Naive thymus-derived CD4-positive, alpha-beta T cell (primary cell): Measurements from ENCODE around the gene MARK3. TPM values are rescaled to one million over a fixed set of nuclear protein-coding genes. Genes with fewer than 3 reads are reported as not detected.

Experiments
- ATAC-seq: fragments of 150-1000 bp; cut with Tn5 transposase; 2 replicates; pipeline ENCODE4 v1.10.0; 2021; ENCODE audit warnings: mild to moderate bottlenecking, moderate library complexity
- CTCF ChIA-PET: fragments of 350-600 bp; sonication (Branson Sonifier 250); formaldehyde crosslinking; loops from one replicate; lab custom pipeline; 2021; ENCODE audit warnings: antibody characterized with exemption; lab: Charles Lee
- POLR2A ChIA-PET: fragments of 350-600 bp; sonication (Branson Sonifier 250); formaldehyde crosslinking; loops from one replicate; lab custom pipeline; 2021; ENCODE audit warnings: antibody characterized with exemption, inconsistent platforms; lab: Charles Lee
- DNase-seq, 9 donors: peaks; one replicate each; pipeline versions ENCODE4 v3.0.0 to v3.0.0-alpha.2; 2020 to 2022; ENCODE audit warnings: mixed read lengths in 1 of 9
- H3K27ac ChIP-seq: one replicate; pipeline ENCODE4 v1.7.0; 2013; ENCODE audit warnings: mild to moderate bottlenecking, low read depth, low read length, moderate library complexity
- H3K27me3 ChIP-seq, 2 donors: one replicate each; pipeline ENCODE4 v1.7.0; 2013; ENCODE audit warnings: low read length in 2 of 2, mild to moderate bottlenecking in 2 of 2, moderate library complexity in 2 of 2; ENCODE audit not compliant: control insufficient read depth in 2 of 2, insufficient read depth in 2 of 2
- H3K36me3 ChIP-seq, 3 experiments: 1 replicate in 2 of 3; 2 replicates in 1 of 3; pipeline ENCODE4 v1.7.0; 2013; ENCODE audit warnings: low read length in 3 of 3, mild to moderate bottlenecking in 3 of 3, moderate library complexity in 1 of 3; ENCODE audit not compliant: insufficient read depth in 3 of 3, control insufficient read depth in 2 of 3
- H3K4me1 ChIP-seq, 2 donors: one replicate each; pipeline ENCODE4 v1.7.0; 2013; ENCODE audit warnings: low read length in 2 of 2, mild to moderate bottlenecking in 2 of 2, moderate library complexity in 1 of 2; ENCODE audit not compliant: control insufficient read depth in 2 of 2, insufficient read depth in 2 of 2
- H3K4me3 ChIP-seq: 2 replicates; pipeline ENCODE4 v1.7.0; 2013; ENCODE audit warnings: mild to moderate bottlenecking, low read length
- H3K9me3 ChIP-seq, 3 experiments: 1 replicate in 2 of 3; 2 replicates in 1 of 3; pipeline ENCODE4 v1.7.0; 2013; ENCODE audit warnings: low read length in 3 of 3; ENCODE audit not compliant: control insufficient read depth in 2 of 3
- H3K27ac Mint-ChIP-seq, 9 donors: one replicate each; pipeline ENCODE4 v1.8.0; 2020 to 2022; ENCODE audit warnings: mixed read lengths in 9 of 9, mild to moderate bottlenecking in 8 of 9, moderate library complexity in 5 of 9, inconsistent platforms in 2 of 9
- H3K27me3 Mint-ChIP-seq, 5 donors: one replicate each; pipeline ENCODE4 v1.8.0; 2021 to 2022; ENCODE audit warnings: mixed read lengths in 5 of 5, mild to moderate bottlenecking in 1 of 5
- H3K36me3 Mint-ChIP-seq, 5 donors: one replicate each; pipeline ENCODE4 v1.8.0; 2020 to 2022; ENCODE audit warnings: mixed read lengths in 5 of 5, mild to moderate bottlenecking in 3 of 5, inconsistent platforms in 1 of 5
- H3K4me1 Mint-ChIP-seq, 7 donors: one replicate each; pipeline ENCODE4 v1.8.0; 2020 to 2022; ENCODE audit warnings: mixed read lengths in 7 of 7, mild to moderate bottlenecking in 3 of 7, inconsistent platforms in 1 of 7
- H3K4me3 Mint-ChIP-seq, 10 donors: one replicate each; pipeline ENCODE4 v1.8.0; 2020 to 2022; ENCODE audit warnings: mild to moderate bottlenecking in 10 of 10, mixed read lengths in 10 of 10, moderate library complexity in 6 of 10, inconsistent platforms in 2 of 10
- H3K9me3 Mint-ChIP-seq, 11 donors: one replicate each; pipeline ENCODE4 v1.8.0; 2020 to 2022; ENCODE audit warnings: mixed read lengths in 11 of 11, mild to moderate bottlenecking in 4 of 11, inconsistent platforms in 1 of 11, moderate library complexity in 1 of 11
- intact Hi-C, 2 donors: fragments of 100-400 bp; cut with micrococcal nuclease; formaldehyde crosslinking; loops; one replicate each; pipeline ENCODE4 v1.15.1; 2023
- polyA plus RNA-seq, 2 donors: library from polyadenylated mRNA; unstranded; fragments of 300-500 nt; fragmentation: Illumina TruSeq; gene quantifications; one replicate each; pipeline ENCODE4 v1.2.3, GENCODE V29; 2021
- total RNA-seq, 6 experiments: library from RNA in 5 of 6; stranded (reverse) in 5 of 6; gene quantifications; 1 replicate in 5 of 6; 2 replicates in 1 of 6; pipeline ENCODE4 v1.2.3 and lab custom pipeline; 2021 to 2026

MARK3 gene
- total and polyA plus RNA-seq, 7 experiments from 2014 or later = 28.2 to 133 (median 100) TPM

DNA sequence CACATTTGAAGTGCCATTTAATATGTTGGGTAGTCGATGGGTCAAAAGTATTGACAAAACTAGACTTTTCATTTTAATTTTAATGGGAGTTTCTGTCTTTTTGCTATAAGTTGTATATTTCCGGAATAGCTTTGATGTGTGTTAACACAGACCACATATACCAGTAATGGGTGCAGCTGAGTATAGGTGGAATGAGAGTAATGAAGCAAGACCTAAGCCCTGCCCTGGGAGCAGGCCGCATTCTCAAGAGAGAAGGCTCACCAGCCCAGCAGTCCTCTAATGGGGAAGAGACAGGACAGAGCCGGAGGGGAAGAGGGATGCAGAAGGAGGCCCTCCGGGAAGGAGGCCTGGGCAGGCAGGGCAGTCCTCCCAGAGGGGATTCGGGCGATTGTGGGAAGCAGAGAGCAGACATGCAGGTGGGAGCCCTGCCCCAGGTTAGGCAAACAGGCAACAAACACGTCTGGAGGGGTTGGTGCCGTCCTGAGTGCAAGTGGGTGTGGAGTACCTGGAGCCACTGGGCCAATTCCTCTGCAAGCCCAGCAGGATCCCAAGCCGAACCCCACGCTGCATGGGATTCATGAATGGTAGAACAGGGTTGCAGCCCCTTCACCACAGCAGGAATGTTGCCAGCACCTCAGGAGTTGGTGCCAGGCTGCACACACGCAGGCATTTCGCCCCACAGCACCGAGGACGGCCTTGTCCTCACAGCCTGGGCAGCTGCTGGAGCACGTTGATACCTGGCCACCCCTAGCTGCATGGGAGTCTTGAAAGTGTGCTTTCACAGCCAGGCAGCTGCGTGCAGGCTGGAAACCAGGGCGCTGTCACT, 129.6 kb downstream of the MARK3 start:
- CTCF ChIA-PET = no interaction called here
- POLR2A ChIA-PET = interaction anchor here (0.6 kb wide), 1 partner anchor 31 kb away, joined by 3 read pairs; no protein-coding TSS in a partner anchor
- no peaks in the 10 kb centered on the region for H3K9me3 Mint-ChIP-seq
- no peaks in the 10 kb centered on the region for H3K27me3 ChIP-seq
- H3K36me3 Mint-ChIP-seq = peaks cover 0 to 3% (median 0%) of the 10 kb centered on the region in 5 donors
- peaks cover 0 to 13% (median 9%) of the 10 kb centered on the region in 7 donors for H3K4me1 Mint-ChIP-seq
- no peak overlapping the region for H3K4me3 ChIP-seq
- no peak for DNase-seq
- peaks cover 0 to 7% (median 0%) of the 10 kb centered on the region in 5 donors for H3K27me3 Mint-ChIP-seq
- no peak overlapping the region for H3K4me3 Mint-ChIP-seq
- H3K36me3 ChIP-seq = peaks cover 0 to 15% (median 0%) of the 10 kb centered on the region in 3 experiments
- no peak overlapping the region for H3K27ac ChIP-seq
- H3K4me1 ChIP-seq = peaks cover 7 to 9% of the 10 kb centered on the region in 2 donors
- no peak overlapping the region for H3K27ac Mint-ChIP-seq
- H3K9me3 ChIP-seq = no peaks in the 10 kb centered on the region
- intact Hi-C loops = no loop called here
- no peak for ATAC-seq

DNA sequence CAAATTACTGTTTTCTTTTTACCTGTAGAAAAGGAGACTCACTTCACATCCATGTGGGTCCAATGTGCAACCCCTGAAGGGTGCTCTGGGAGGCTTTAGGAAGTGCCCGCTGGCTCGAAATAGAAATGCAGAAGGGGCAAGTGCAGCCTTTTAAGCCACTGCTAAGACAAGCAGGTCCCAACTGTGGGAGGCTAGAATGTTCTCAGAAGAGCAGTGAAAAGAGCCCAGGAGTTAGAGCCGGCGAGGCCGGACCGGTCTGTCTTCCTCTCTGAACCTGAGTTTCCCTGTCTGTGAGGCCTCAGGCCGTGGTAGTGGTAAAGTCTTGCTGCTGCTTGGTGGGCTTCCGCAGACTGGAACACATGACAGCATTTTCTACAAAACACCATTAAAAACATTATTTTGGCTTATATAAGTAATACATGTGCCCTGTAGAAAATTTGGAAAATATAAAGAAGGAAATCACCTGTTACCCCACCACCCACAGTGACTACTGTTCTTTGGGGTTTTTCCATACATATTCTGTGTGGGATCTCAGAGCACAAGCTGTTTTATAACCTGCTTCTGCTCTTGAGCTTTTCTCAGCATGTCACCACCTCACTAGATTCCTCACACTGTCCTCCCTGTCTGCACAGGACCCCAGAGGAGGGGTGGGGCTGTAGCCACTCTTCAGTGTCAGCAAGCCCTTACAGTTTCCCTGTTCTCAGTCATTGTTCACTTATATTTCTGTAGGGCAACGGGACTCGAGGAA, 131.4 kb downstream of the MARK3 start:
- intact Hi-C loops = no loop called here
- CTCF ChIA-PET = no interaction called here
- H3K9me3 Mint-ChIP-seq = no peaks in the 10 kb centered on the region

DNA sequence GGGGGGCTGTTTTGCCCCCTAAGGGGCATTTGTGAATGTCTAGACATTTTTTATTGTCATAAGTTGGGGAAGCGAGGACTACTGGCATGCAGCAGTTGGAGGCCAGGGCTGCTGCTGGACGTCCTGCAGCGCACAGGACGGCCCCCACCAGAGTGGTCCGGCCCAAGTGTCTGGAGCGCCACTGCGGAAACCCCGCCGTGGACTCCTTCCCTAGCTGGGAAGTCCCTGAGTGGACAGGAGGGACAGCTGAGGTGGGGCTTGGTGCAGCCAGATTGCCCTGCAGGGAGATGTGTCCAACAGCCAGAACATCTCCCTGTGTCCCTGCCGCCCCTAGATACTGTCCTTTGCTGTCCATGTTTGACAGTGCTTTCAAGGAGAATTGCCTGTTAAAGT, 132.0 kb downstream of the MARK3 start:
- Histone ChIP-seq H3K27ac (no peak overlapping the region), H3K27me3 (no peaks in the 10 kb centered on the region), H3K4me3 (no peak overlapping the region), H3K4me1 (peaks cover 7 to 15% of the 10 kb centered on the region in 2 donors), H3K9me3 (no peaks in the 10 kb centered on the region), H3K36me3 (peaks cover 0 to 5% (median 0%) of the 10 kb centered on the region in 3 experiments)
- H3K27ac Mint-ChIP-seq = peak overlapping the region in 1 of 9 donors; percentile 46
- H3K9me3 Mint-ChIP-seq = no peaks in the 10 kb centered on the region
- no peak for DNase-seq
- CTCF ChIA-PET = no interaction called here
- intact Hi-C loops = no loop called here
- no peak for ATAC-seq
- peaks cover 0 to 3% (median 0%) of the 10 kb centered on the region in 5 donors for H3K36me3 Mint-ChIP-seq
- H3K27me3 Mint-ChIP-seq = peaks cover 0 to 7% (median 0%) of the 10 kb centered on the region in 5 donors
- POLR2A ChIA-PET = no interaction called here
- no peak overlapping the region for H3K4me3 Mint-ChIP-seq
- peaks cover 0 to 17% (median 9%) of the 10 kb centered on the region in 7 donors for H3K4me1 Mint-ChIP-seq

More for the DNA sequence above, 131.4 kb downstream of the MARK3 start:
- no peak overlapping the region for H3K27ac ChIP-seq
- H3K27me3 ChIP-seq = no peaks in the 10 kb centered on the region
- Mint-ChIP-seq H3K36me3 (peaks cover 0 to 3% (median 0%) of the 10 kb centered on the region in 5 donors), H3K27ac (peak overlapping the region in 2 of 9 donors; percentile 46 to 51), H3K4me1 (peaks cover 0 to 17% (median 9%) of the 10 kb centered on the region in 7 donors), H3K4me3 (no peak overlapping the region), H3K27me3 (peaks cover 0 to 7% (median 0%) of the 10 kb centered on the region in 5 donors)
- H3K4me3 ChIP-seq = no peak overlapping the region
- no peak for DNase-seq
- POLR2A ChIA-PET = no interaction called here
- ATAC-seq = no peak
- H3K4me1 ChIP-seq = peaks cover 7 to 15% of the 10 kb centered on the region in 2 donors
- peaks cover 0 to 5% (median 0%) of the 10 kb centered on the region in 3 experiments for H3K36me3 ChIP-seq
- H3K9me3 ChIP-seq = no peaks in the 10 kb centered on the region

DNA sequence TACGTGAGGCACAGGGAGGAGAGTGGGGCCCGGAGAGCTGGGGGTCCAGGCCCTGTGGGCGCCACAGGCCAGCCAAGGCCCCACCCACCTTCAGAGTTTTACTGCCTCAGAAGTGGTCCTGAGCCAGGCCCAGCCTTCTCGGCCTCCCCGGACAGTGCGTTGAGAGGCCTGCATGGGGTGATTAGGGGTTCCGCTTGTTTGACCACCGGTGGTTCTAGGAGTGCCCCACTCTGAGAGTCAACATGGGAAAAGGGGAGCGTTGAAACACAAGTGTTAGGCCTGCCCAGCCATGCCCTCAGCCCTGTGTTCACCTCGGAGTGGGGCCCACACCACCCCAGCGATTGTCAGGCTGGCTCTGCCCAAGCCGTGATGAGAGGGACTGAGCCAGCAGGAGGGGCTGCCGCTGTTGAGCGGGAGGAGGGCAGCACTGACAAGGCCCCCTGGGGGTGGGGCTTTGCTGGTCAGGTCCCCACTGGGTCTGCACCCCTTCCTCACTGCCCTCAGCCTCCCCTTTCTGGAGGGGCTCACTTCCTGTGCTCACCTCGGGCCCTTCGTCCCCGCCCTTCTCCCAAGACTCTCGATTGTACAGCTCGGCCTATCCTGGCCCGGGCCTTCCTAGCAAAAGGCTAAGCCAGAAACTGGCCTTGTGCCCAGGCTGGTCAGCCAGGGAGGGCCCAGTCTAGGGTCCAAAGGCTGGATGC, 132.7 kb downstream of the MARK3 start:
- no peaks in the 10 kb centered on the region for H3K36me3 ChIP-seq
- Mint-ChIP-seq H3K4me1 (peaks cover 0 to 17% (median 9%) of the 10 kb centered on the region in 7 donors), H3K27me3 (peaks cover 0 to 7% (median 0%) of the 10 kb centered on the region in 5 donors), H3K27ac (no peak overlapping the region), H3K9me3 (no peaks in the 10 kb centered on the region), H3K36me3 (no peaks in the 10 kb centered on the region), H3K4me3 (no peak overlapping the region)
- H3K4me1 ChIP-seq = peaks cover 7 to 15% of the 10 kb centered on the region in 2 donors
- ChIA-PET CTCF (interaction anchor here (1.2 to 1.5 kb wide), 2 partner anchors 18 to 25 kb away, joined by 3 to 4 read pairs; no protein-coding TSS in a partner anchor), POLR2A (interaction anchor here (1.2 to 1.8 kb wide), 3 partner anchors 10 to 13 kb away, joined by 3 to 8 read pairs (median 3); no protein-coding TSS in a partner anchor)
- intact Hi-C loops = loop anchor here (1.0 to 2.0 kb wide), 2 partner anchors 17 to 28 kb away; no protein-coding TSS in a partner anchor
- DNase-seq = no peak
- H3K4me3 ChIP-seq = no peak overlapping the region
- H3K9me3 ChIP-seq = no peaks in the 10 kb centered on the region
- no peaks in the 10 kb centered on the region for H3K27me3 ChIP-seq
- no peak overlapping the region for H3K27ac ChIP-seq
- ATAC-seq = no peak

DNA sequence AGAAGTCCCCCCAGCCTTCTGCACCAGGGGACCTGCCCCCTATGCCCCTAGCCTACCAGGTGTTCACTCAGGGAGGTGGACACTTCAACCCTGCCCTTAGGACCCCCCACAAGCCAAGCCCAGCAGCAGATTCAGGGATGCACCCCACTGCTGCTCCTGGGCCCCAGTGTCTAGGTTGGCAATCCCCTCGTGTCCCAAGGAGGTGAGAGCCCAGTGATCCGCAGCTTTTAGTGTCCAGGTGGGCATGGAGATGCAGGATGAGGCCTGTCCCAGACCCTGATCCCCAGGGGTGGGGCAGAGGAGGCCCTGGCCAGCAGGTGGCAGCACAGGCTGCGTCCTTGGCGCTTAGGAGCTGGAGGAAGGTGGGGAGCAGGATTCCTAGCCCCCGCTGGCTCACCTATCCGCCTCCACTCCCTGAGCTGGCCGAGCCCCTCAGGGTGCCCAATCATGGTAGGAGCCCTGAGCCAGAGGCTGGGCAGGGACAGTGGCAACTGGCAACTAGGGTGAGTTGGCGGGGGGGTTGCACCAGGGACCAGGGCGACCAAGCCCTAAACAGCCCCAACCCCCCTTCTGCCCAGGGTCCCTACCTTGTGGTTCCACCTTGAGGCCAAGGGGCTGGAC, 133.3 kb downstream of the MARK3 start:
- DNase-seq = peak; percentile 24 to 69 (median 51)
- Histone ChIP-seq H3K27me3 (no peaks in the 10 kb centered on the region), H3K9me3 (no peaks in the 10 kb centered on the region), H3K27ac (no peak overlapping the region), H3K4me3 (no peak overlapping the region), H3K4me1 (peaks cover 7 to 15% of the 10 kb centered on the region in 2 donors), H3K36me3 (no peaks in the 10 kb centered on the region)
- CTCF ChIA-PET = interaction anchor here (0.7 to 1.5 kb wide), 7 partner anchors 12 to 33 kb away, joined by 3 to 5 read pairs (median 3); no protein-coding TSS in a partner anchor
- peaks cover 0 to 17% (median 10%) of the 10 kb centered on the region in 7 donors for H3K4me1 Mint-ChIP-seq
- H3K27ac Mint-ChIP-seq = peak overlapping the region in 2 of 9 donors; percentile 34 to 57
- POLR2A ChIA-PET = interaction anchor here (0.7 to 1.8 kb wide), 4 partner anchors 9 to 39 kb away, joined by 3 to 8 read pairs (median 3); no protein-coding TSS in a partner anchor
- H3K4me3 Mint-ChIP-seq = peak overlapping the region in 4 of 10 donors; percentile 44 to 80 (median 71)
- peaks cover 0 to 11% (median 2%) of the 10 kb centered on the region in 5 donors for H3K27me3 Mint-ChIP-seq
- ATAC-seq = peak; percentile 44
- H3K36me3 Mint-ChIP-seq = no peaks in the 10 kb centered on the region
- intact Hi-C loops = loop anchor here (1.0 to 2.0 kb wide), 2 partner anchors 18 to 28 kb away; no protein-coding TSS in a partner anchor
- H3K9me3 Mint-ChIP-seq = no peaks in the 10 kb centered on the region
